ENCODE results near the gene RAD51C.
"Not testable (repeated sequence)": the region's sequence is repeated elsewhere in the genome, so short reads cannot be mapped to it uniquely, and the experiment has no call there.

The RAD51C gene

GRCh38 chr17:58692239-58693055 lies at the start of gene RAD51C:
RAD51C (plus strand) TSS chr17:58692602; CDS start chr17:58692644, 42 bp downstream.
- peak; percentile 16 for DNase-seq

- DNase-seq = no peak
These were observed 49.3 kb upstream of the RAD51C start for GRCh38 chr17:58643147-58643546.

GRCh38 chr17:58648236-58648635 lies 44.2 kb upstream of the RAD51C start:
- no peak for DNase-seq

GRCh38 chr17:58657962-58658803 lies 34.2 kb upstream of the RAD51C start:
- DNase-seq = not testable (repeated sequence)

- no peak for DNase-seq
These were observed 33.3 kb upstream of the RAD51C start for GRCh38 chr17:58658804-58659713.

- not testable (repeated sequence) for DNase-seq
These were observed 32.7 kb upstream of the RAD51C start for GRCh38 chr17:58659714-58660084.

GRCh38 chr17:58660621-58661020 lies 31.8 kb upstream of the RAD51C start:
- DNase-seq = no peak

GRCh38 chr17:58661499-58661898 lies 30.9 kb upstream of the RAD51C start:
- DNase-seq = no peak

GRCh38 chr17:58664302-58664701 lies 28.1 kb upstream of the RAD51C start:
- no peak for DNase-seq

GRCh38 chr17:58665946-58666857 lies 26.2 kb upstream of the RAD51C start:
- DNase-seq = no peak

GRCh38 chr17:58666858-58667267 lies 25.5 kb upstream of the RAD51C start:
- DNase-seq = no peak

GRCh38 chr17:58667934-58668597 lies 24.3 kb upstream of the RAD51C start:
- DNase-seq = no peak

- no peak for DNase-seq
These were observed 23.8 kb upstream of the RAD51C start for GRCh38 chr17:58668598-58668935.

GRCh38 chr17:58669853-58670252 lies 22.5 kb upstream of the RAD51C start:
- no peak for DNase-seq

- DNase-seq = no peak
These were observed 20.4 kb upstream of the RAD51C start for GRCh38 chr17:58671969-58672368.

- DNase-seq = no peak
These were observed 15.1 kb upstream of the RAD51C start for GRCh38 chr17:58677194-58677880.

GRCh38 chr17:58678287-58678686 lies 14.1 kb upstream of the RAD51C start:
- not testable (repeated sequence) for DNase-seq

GRCh38 chr17:58679263-58680037 lies 13.0 kb upstream of the RAD51C start:
- no peak for DNase-seq

GRCh38 chr17:58680038-58680369 lies 12.4 kb upstream of the RAD51C start:
- no peak for DNase-seq

GRCh38 chr17:58684003-58684402 lies 8.4 kb upstream of the RAD51C start:
- no peak for DNase-seq
